ENCODE measurements around the gene SLC25A42. TPM values are rescaled to one million over a fixed set of nuclear protein-coding genes. Genes with fewer than 3 reads are reported as not detected.

The SLC25A42 gene
- total and polyA plus RNA-seq, 2 of the 13 experiments (the other 11 are each of a cell fraction or from before 2014, with no cell fraction given): 12.8 to 18.3 TPM

GRCh38 chr19:19101540-19101939 is 37.7 kb downstream of the SLC25A42 start:
- H3K4me3 ChIP-seq (replicated peaks in 1 of 3; ENCODE audit: insufficient read depth in 1 of 3, low read depth in 2 of 3, low read length in 3 of 3): no peak overlapping the region
- POLR2A ChIA-PET: interaction anchor here (0.7 to 1.1 kb wide), 2 partner anchors 35 to 38 kb away, joined by 3 read pairs; partner anchors contain the start of gene SLC25A42
- FAIRE-seq (no peak), DNase-seq (ENCODE audit: low spot score) (no peak), ATAC-seq (no peak)
- in situ Hi-C loops (cut with HindIII; ENCODE audit: extremely low pct_ligation_motif_present, low pct_unique_long_range_greater_than_20kb) (no loop called here), intact Hi-C loops (cut with micrococcal nuclease; ENCODE audit: unreplicated experiment) (no loop called here)
- H3K9me3 ChIP-seq (ENCODE audit: low read length): no peaks in the 10 kb centered on the region
- peaks cover 96% of the 10 kb centered on the region for H3K4me1 ChIP-seq (ENCODE audit: insufficient read depth, low read length)
- H4K20me1 ChIP-seq (ENCODE audit: insufficient read depth, low read length): no peaks in the 10 kb centered on the region
- H3K9ac ChIP-seq (ENCODE audit: insufficient read depth, low read depth, low read length): 0 out of 2 replicates have a peak overlapping the region, but pooled peaks have one; percentile 32
- no TSS peak for BruUV-seq (replicated peaks)
- H3K4me2 ChIP-seq (ENCODE audit: low read depth, low read length): no peak overlapping the region; the same call in 1 of the 2 replicates
- no peak overlapping the region for H2AFZ ChIP-seq (ENCODE audit: low read length)
- CTCF ChIA-PET (ENCODE audit: low intra/inter-chr PET ratio, low total read pairs): no interaction called here
- H3K79me2 ChIP-seq (ENCODE audit: insufficient read depth, low read length): no peaks in the 10 kb centered on the region
- peak overlapping the region; percentile 38 for H3K27ac ChIP-seq (ENCODE audit: extremely low read length, insufficient read depth, low read length)
- H3K36me3 ChIP-seq (replicated peaks in 1 of 2; ENCODE audit: control insufficient read depth in 1 of 2, insufficient read depth in 2 of 2, low read length in 2 of 2): no peaks in the 10 kb centered on the region
- 75% methylated on average over 3 of the region's 8 CpGs for WGBS (ENCODE audit: low lambda C conversion rate)
- no peaks in the 10 kb centered on the region for H3K27me3 ChIP-seq (ENCODE audit: control insufficient read depth in 1 of 2, insufficient read depth in 2 of 2, low read length in 2 of 2)
- 0 out of 2 replicates have a peak, but pooled peaks have one; percentile 13 for TF ChIP-seq HNF4G (IDR thresholded peaks at IDR 0.05; ENCODE audit: borderline replicate concordance, low read depth, low read length)
- no peak for TF ChIP-seq HNF4G (CRISPR knock-in tag; IDR thresholded peaks at IDR 0.05; ENCODE audit: borderline replicate concordance, low read depth)
- peak; percentile 21; the same call in 1 of the 2 replicates for TF ChIP-seq HOXA3 (CRISPR knock-in tag; IDR thresholded peaks at IDR 0.05)
- no peak for TF ChIP-seq TCF7L2 (IDR thresholded peaks at IDR 0.05; ENCODE audit: low read depth, low read length)
- TF ChIP-seq ZNF558 (CRISPR knock-in tag; IDR thresholded peaks at IDR 0.05; ENCODE audit: borderline replicate concordance): no peak
- no peak for TF ChIP-seq RFXANK (CRISPR knock-in tag; IDR thresholded peaks at IDR 0.05)
- peak; percentile 66; the same call in 1 of the 2 replicates for TF ChIP-seq MTA1 (CRISPR knock-in tag; IDR thresholded peaks at IDR 0.05; ENCODE audit: borderline replicate concordance)
- no peak for TF ChIP-seq HNF1A (IDR thresholded peaks at IDR 0.05; ENCODE audit: low read depth)
- TF ChIP-seq HNF1A (CRISPR knock-in tag; IDR thresholded peaks at IDR 0.05; ENCODE audit: borderline replicate concordance): no peak
- 0 out of 2 replicates have a peak, but pooled peaks have one; percentile 36 for TF ChIP-seq ZFX (CRISPR knock-in tag; IDR thresholded peaks at IDR 0.05; ENCODE audit: low read depth)
- TF ChIP-seq TFAP4 (IDR thresholded peaks at IDR 0.05; ENCODE audit: borderline replicate concordance, low read depth): peak; percentile 57; the same call in 1 of the 2 replicates
- no peak for TF ChIP-seq ZNF567 (CRISPR knock-in tag; IDR thresholded peaks at IDR 0.05; ENCODE audit: borderline replicate concordance)
- TF ChIP-seq KDM4B (CRISPR knock-in tag; IDR thresholded peaks at IDR 0.05): no peak
- no peak for TF ChIP-seq TRIM22 (IDR thresholded peaks at IDR 0.05)

Measured in HepG2 (cell line).